OCI-LY7 (cell line): ENCODE data around the gene PTH1R.

Experiments used
- EZH2phosphoT487 ChIP-seq: fragments of 200-600 bp; sonication (generic); IDR thresholded peaks from 2 replicates; pipeline ENCODE4 v1.6.1; 2018; ENCODE audit warnings: low read depth, borderline replicate concordance, mild to moderate bottlenecking, mixed run types, antibody characterized with exemption, low read length, moderate library complexity, mixed read lengths
- TF ChIP-seq, protein P1 (sequence below): fragments of 200-600 bp; sonication (generic); conservative IDR thresholded peaks from 2 replicates; pipeline ENCODE4 v1.5.1; 2014; ENCODE audit warnings: mild to moderate bottlenecking, antibody characterized with exemption, low read length, moderate library complexity, mixed read lengths

DNA sequence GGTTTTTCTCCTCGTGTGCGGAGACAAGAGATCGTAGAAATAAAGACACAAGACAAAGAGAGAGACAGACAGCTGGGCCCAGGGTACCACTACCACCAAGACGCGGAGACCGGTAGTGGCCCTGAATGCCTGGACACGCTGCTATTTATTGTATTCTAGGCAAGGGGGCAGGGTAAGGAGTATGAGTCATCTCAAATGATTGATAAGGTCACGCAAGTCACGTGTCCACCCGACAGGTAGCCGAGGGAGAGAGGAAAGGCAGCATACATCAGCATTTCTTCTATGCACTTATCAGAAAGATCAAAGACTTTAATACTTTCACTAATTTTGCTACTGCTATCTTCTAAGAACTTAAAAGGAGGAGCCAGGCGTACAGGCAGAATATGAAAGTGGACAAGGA is 42.5 kb upstream of the PTH1R start:
- TF ChIP-seq, protein P1, sequence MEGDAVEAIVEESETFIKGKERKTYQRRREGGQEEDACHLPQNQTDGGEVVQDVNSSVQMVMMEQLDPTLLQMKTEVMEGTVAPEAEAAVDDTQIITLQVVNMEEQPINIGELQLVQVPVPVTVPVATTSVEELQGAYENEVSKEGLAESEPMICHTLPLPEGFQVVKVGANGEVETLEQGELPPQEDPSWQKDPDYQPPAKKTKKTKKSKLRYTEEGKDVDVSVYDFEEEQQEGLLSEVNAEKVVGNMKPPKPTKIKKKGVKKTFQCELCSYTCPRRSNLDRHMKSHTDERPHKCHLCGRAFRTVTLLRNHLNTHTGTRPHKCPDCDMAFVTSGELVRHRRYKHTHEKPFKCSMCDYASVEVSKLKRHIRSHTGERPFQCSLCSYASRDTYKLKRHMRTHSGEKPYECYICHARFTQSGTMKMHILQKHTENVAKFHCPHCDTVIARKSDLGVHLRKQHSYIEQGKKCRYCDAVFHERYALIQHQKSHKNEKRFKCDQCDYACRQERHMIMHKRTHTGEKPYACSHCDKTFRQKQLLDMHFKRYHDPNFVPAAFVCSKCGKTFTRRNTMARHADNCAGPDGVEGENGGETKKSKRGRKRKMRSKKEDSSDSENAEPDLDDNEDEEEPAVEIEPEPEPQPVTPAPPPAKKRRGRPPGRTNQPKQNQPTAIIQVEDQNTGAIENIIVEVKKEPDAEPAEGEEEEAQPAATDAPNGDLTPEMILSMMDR: no peak
- no peak for TF ChIP-seq EZH2phosphoT487
